HepG2 (cell line): ENCODE measurements around the gene NXT1. TPM values are rescaled to one million over a fixed set of nuclear protein-coding genes. Genes with fewer than 3 reads are reported as not detected.

Experiments
- BORCS8-MEF2B ChIP-seq: sonication (generic); formaldehyde crosslinking; IDR thresholded peaks from 2 replicates; pipeline ENCODE4 v1.8.0; 2022; ENCODE audit warnings: mild to moderate bottlenecking, missing genetic modification reagents
- CBX1 ChIP-seq: IDR thresholded peaks from one replicate; pipeline ENCODE4 v1.6.1; 2016; ENCODE audit warnings: antibody characterized with exemption, low read depth
- CREM ChIP-seq, 2 experiments: sonication (generic) in 1 of 2; formaldehyde crosslinking in 1 of 2; IDR thresholded peaks; 2 replicates each; pipeline versions ENCODE4 v1.4.0 to v1.6.1; 2016 to 2020; ENCODE audit warnings: antibody characterized with exemption in 1 of 2, mild to moderate bottlenecking in 1 of 2, missing genetic modification reagents in 1 of 2
- HHEX ChIP-seq: IDR thresholded peaks from 2 replicates; pipeline ENCODE4 v1.6.1; 2016; ENCODE audit warnings: control low read depth
- KAT8 ChIP-seq: IDR thresholded peaks from 2 replicates; pipeline ENCODE4 v1.6.1; 2016; ENCODE audit warnings: missing genetic modification reagents, missing compliant biosample characterization
- KLF11 ChIP-seq: IDR thresholded peaks from 2 replicates; pipeline ENCODE4 v1.6.1; 2016; ENCODE audit warnings: missing compliant biosample characterization
- RFX5 ChIP-seq: IDR thresholded peaks from 2 replicates; pipeline ENCODE4 v1.6.1; 2011; ENCODE audit warnings: low read depth, low read length, improper control_type of control experiment
- SAFB2 ChIP-seq: sonication (generic); formaldehyde crosslinking; IDR thresholded peaks from 2 replicates; pipeline ENCODE4 v1.5.1; 2020; ENCODE audit warnings: missing genetic modification reagents, low read depth, mild to moderate bottlenecking, borderline replicate concordance
- SETDB1 ChIP-seq: sonication (generic); formaldehyde crosslinking; IDR thresholded peaks from 2 replicates; pipeline ENCODE4 v1.5.1; 2020; ENCODE audit warnings: missing genetic modification reagents, mild to moderate bottlenecking, borderline replicate concordance
- SIX4 ChIP-seq: sonication (generic); formaldehyde crosslinking; IDR thresholded peaks from 2 replicates; pipeline ENCODE4 v1.4.0; 2020; ENCODE audit warnings: missing genetic modification reagents
- TAF15 ChIP-seq: fragments of 200-400 bp; formaldehyde crosslinking; IDR thresholded peaks from one replicate; pipeline ENCODE4 v1.6.1; 2018; ENCODE audit warnings: mild to moderate bottlenecking, low read depth, low read length; ENCODE audit not compliant: poor library complexity, severe bottlenecking
- THAP9 ChIP-seq: sonication (generic); formaldehyde crosslinking; IDR thresholded peaks from 2 replicates; pipeline ENCODE4; 2020; ENCODE audit warnings: missing genetic modification reagents, mild to moderate bottlenecking, borderline replicate concordance
- ZNF121 ChIP-seq: sonication (generic); formaldehyde crosslinking; IDR thresholded peaks from 2 replicates; pipeline ENCODE4 v1.5.0; 2020; ENCODE audit warnings: mild to moderate bottlenecking, missing genetic modification reagents
- ZNF558 ChIP-seq: sonication (generic); formaldehyde crosslinking; IDR thresholded peaks from 2 replicates; pipeline ENCODE4 v1.9.0; 2022; ENCODE audit warnings: mild to moderate bottlenecking, missing genetic modification reagents, borderline replicate concordance
- ZNF564 ChIP-seq: sonication (generic); formaldehyde crosslinking; IDR thresholded peaks from 2 replicates; pipeline ENCODE4 v1.8.1; 2023; ENCODE audit warnings: mild to moderate bottlenecking, missing genetic modification reagents
- polyA plus RNA-seq, 8 experiments: library from polyadenylated mRNA; depleted of rRNA in 3 of 8; stranded (reverse) in 7 of 8; unstranded in 1 of 8; fragments of >200 nt; fragmentation: Illumina TruSeq in 4 of 8; extraction: Trizol in 4 of 8; gene quantifications; 2 replicates each; pipeline versions ENCODE4 v1.2.1 to v1.2.3, GENCODE V29; 2011 to 2016; ENCODE audit warnings: low read depth in 4 of 8, missing spikeins in 1 of 8, mixed read lengths in 1 of 8; ENCODE audit not compliant: insufficient read depth in 1 of 8
- total RNA-seq, 5 experiments: library from RNA; depleted of rRNA; stranded (reverse); fragments of >200 nt; fragmentation: Illumina TruSeq; extraction: Trizol; gene quantifications; 2 replicates each; pipeline ENCODE4 v1.2.3, GENCODE V29; 2016; ENCODE audit warnings: low read depth in 1 of 5
- TF ChIP-seq, protein P1 (sequence below): sonication (generic); formaldehyde crosslinking; IDR thresholded peaks from 2 replicates; pipeline ENCODE4 v1.5.1; 2020; ENCODE audit warnings: missing genetic modification reagents, mild to moderate bottlenecking, borderline replicate concordance
- TF ChIP-seq, protein P2 (sequence below): IDR thresholded peaks from 2 replicates; pipeline ENCODE4 v1.6.1; 2018; ENCODE audit warnings: missing genetic modification reagents, mild to moderate bottlenecking, missing compliant biosample characterization
- TF ChIP-seq, protein P3 (sequence below): sonication (generic); formaldehyde crosslinking; IDR thresholded peaks from 2 replicates; pipeline ENCODE4 v1.4.0; 2020; ENCODE audit warnings: missing genetic modification reagents
- TF ChIP-seq, protein P4 (sequence below): sonication (generic); formaldehyde crosslinking; IDR thresholded peaks from 2 replicates; pipeline ENCODE4 v1.4.0; 2020; ENCODE audit warnings: missing genetic modification reagents, borderline replicate concordance

Gene NXT1
- total and polyA plus RNA-seq, 2 of the 13 experiments (the other 11 are each of a cell fraction or from before 2014, with no cell fraction given) = 35.6 to 65.9 TPM

- TF ChIP-seq, protein P1, sequence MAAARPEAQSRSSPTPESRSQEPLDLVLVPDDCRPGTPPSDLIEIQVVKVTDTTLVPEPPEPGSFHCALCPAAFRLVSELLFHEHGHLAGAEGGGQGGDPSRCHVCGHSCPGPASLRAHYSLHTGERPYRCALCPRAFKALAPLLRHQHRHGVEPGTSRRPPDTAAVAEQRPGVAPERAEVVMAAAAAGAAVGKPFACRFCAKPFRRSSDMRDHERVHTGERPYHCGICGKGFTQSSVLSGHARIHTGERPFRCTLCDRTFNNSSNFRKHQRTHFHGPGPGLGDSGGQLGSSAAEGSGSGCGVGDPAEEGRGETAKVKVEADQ (CRISPR knock-in tag) = peak; percentile 90
- TF ChIP-seq ZNF564 (CRISPR knock-in tag) = no peak; the same call in 1 of the 2 replicates
- TF ChIP-seq, protein P2, sequence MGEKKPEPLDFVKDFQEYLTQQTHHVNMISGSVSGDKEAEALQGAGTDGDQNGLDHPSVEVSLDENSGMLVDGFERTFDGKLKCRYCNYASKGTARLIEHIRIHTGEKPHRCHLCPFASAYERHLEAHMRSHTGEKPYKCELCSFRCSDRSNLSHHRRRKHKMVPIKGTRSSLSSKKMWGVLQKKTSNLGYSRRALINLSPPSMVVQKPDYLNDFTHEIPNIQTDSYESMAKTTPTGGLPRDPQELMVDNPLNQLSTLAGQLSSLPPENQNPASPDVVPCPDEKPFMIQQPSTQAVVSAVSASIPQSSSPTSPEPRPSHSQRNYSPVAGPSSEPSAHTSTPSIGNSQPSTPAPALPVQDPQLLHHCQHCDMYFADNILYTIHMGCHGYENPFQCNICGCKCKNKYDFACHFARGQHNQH = peak; percentile 91
- TF ChIP-seq, protein P3, sequence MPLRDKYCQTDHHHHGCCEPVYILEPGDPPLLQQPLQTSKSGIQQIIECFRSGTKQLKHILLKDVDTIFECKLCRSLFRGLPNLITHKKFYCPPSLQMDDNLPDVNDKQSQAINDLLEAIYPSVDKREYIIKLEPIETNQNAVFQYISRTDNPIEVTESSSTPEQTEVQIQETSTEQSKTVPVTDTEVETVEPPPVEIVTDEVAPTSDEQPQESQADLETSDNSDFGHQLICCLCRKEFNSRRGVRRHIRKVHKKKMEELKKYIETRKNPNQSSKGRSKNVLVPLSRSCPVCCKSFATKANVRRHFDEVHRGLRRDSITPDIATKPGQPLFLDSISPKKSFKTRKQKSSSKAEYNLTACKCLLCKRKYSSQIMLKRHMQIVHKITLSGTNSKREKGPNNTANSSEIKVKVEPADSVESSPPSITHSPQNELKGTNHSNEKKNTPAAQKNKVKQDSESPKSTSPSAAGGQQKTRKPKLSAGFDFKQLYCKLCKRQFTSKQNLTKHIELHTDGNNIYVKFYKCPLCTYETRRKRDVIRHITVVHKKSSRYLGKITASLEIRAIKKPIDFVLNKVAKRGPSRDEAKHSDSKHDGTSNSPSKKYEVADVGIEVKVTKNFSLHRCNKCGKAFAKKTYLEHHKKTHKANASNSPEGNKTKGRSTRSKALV (CRISPR knock-in tag) = peak; percentile 68
- peak; percentile 43; the same call in 1 of the 2 replicates for TF ChIP-seq HHEX (CRISPR knock-in tag)
- peak; percentile 92 for TF ChIP-seq KAT8 (CRISPR knock-in tag)
- peak; percentile 91 for TF ChIP-seq BORCS8-MEF2B (CRISPR knock-in tag)
- TF ChIP-seq KLF11 = peak; percentile 79; the same call in 1 of the 2 replicates
- 0 out of 2 replicates have a peak, but pooled peaks have one; percentile 32 for TF ChIP-seq SAFB2
- TF ChIP-seq SIX4 = peak; percentile 38; the same call in 1 of the 2 replicates
- TF ChIP-seq ZNF121 (CRISPR knock-in tag) = no peak
- peak; percentile 94 for TF ChIP-seq CREM (IDR thresholded peaks at IDR 0.05)
- TF ChIP-seq CREM (CRISPR knock-in tag; IDR thresholded peaks at IDR 0.05) = peak; percentile 43; the same call in 1 of the 2 replicates
- TF ChIP-seq CBX1 = peak; percentile 67
- no peak; the same call in 1 of the 2 replicates for TF ChIP-seq SETDB1 (CRISPR knock-in tag)
- TF ChIP-seq THAP9 (CRISPR knock-in tag) = peak; percentile 92
- TF ChIP-seq TAF15 = peak; percentile 96
- TF ChIP-seq ZNF558 = peak; percentile 92; the same call in 1 of the 2 replicates
- peak; percentile 52; the same call in 1 of the 2 replicates for TF ChIP-seq RFX5
- TF ChIP-seq, protein P4, sequence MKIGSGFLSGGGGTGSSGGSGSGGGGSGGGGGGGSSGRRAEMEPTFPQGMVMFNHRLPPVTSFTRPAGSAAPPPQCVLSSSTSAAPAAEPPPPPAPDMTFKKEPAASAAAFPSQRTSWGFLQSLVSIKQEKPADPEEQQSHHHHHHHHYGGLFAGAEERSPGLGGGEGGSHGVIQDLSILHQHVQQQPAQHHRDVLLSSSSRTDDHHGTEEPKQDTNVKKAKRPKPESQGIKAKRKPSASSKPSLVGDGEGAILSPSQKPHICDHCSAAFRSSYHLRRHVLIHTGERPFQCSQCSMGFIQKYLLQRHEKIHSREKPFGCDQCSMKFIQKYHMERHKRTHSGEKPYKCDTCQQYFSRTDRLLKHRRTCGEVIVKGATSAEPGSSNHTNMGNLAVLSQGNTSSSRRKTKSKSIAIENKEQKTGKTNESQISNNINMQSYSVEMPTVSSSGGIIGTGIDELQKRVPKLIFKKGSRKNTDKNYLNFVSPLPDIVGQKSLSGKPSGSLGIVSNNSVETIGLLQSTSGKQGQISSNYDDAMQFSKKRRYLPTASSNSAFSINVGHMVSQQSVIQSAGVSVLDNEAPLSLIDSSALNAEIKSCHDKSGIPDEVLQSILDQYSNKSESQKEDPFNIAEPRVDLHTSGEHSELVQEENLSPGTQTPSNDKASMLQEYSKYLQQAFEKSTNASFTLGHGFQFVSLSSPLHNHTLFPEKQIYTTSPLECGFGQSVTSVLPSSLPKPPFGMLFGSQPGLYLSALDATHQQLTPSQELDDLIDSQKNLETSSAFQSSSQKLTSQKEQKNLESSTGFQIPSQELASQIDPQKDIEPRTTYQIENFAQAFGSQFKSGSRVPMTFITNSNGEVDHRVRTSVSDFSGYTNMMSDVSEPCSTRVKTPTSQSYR (CRISPR knock-in tag) = peak; percentile 79
These were observed at the start of gene NXT1 (continued) for GRCh38 chr20:23350196-23350903.
